CD4-positive, alpha-beta T cell (primary cell): ENCODE data around the gene MACROD2. TPM values are rescaled to one million over a fixed set of nuclear protein-coding genes. Genes with fewer than 3 reads are reported as not detected.

Experiments
- ATAC-seq: fragments of 200-7000 bp; cut with Tn5 transposase; one replicate; pipeline ENCODE4 v1.10.0; 2022; ENCODE audit warnings: mild to moderate bottlenecking; ENCODE audit not compliant: poor library complexity
- CTCF ChIA-PET: fragments of 350-600 bp; sonication (Branson Sonifier 250); formaldehyde crosslinking; loops from one replicate; lab custom pipeline; 2021; ENCODE audit warnings: antibody characterized with exemption, inconsistent platforms; lab: Charles Lee
- POLR2A ChIA-PET: fragments of 350-600 bp; sonication (Branson Sonifier 250); formaldehyde crosslinking; loops from one replicate; lab custom pipeline; 2021; ENCODE audit warnings: antibody characterized with exemption, inconsistent platforms; lab: Charles Lee
- DNase-seq, 14 experiments: peaks; one replicate each; pipeline ENCODE4 v3.0.0-alpha.2; 2013 to 2020; ENCODE audit warnings: mixed read lengths in 2 of 14
- H3K27ac ChIP-seq, 2 donors: one replicate each; pipeline versions ENCODE4 v1.5.1 to v1.7.0; 2013; ENCODE audit warnings: low read length in 2 of 2, low read depth in 1 of 2, mild to moderate bottlenecking in 1 of 2
- H3K27me3 ChIP-seq, 2 experiments: 1 replicate in 1 of 2; 2 replicates in 1 of 2; pipeline versions ENCODE4 v1.6.1 to v1.7.0; 2013; ENCODE audit warnings: low read length in 2 of 2, control low read depth in 1 of 2, mild to moderate bottlenecking in 1 of 2, moderate library complexity in 1 of 2; ENCODE audit not compliant: insufficient read depth in 2 of 2, control insufficient read depth in 1 of 2
- H3K36me3 ChIP-seq: one replicate; pipeline ENCODE4 v1.6.1; 2013; ENCODE audit warnings: low read length, control low read depth; ENCODE audit not compliant: insufficient read depth
- H3K4me1 ChIP-seq: one replicate; pipeline ENCODE4 v1.6.1; 2013; ENCODE audit warnings: low read length, control low read depth; ENCODE audit not compliant: insufficient read depth
- H3K4me3 ChIP-seq: one replicate; pipeline ENCODE4 v1.5.1; 2013; ENCODE audit warnings: mild to moderate bottlenecking, low read length, moderate library complexity
- H3K9me3 ChIP-seq, 2 experiments: 1 replicate in 1 of 2; 2 replicates in 1 of 2; pipeline versions ENCODE4 v1.6.1 to v1.7.0; 2013; ENCODE audit warnings: low read length in 2 of 2, mild to moderate bottlenecking in 2 of 2, control low read depth in 1 of 2, moderate library complexity in 1 of 2; ENCODE audit not compliant: control insufficient read depth in 1 of 2, insufficient read depth in 1 of 2
- H3K27ac Mint-ChIP-seq: one replicate; pipeline ENCODE4 v1.8.0; 2020; ENCODE audit warnings: mixed read lengths
- H3K27me3 Mint-ChIP-seq: one replicate; pipeline ENCODE4 v1.8.0; 2021; ENCODE audit warnings: mixed read lengths
- H3K36me3 Mint-ChIP-seq: one replicate; pipeline ENCODE4 v1.8.0; 2021; ENCODE audit warnings: low read depth, mixed read lengths
- H3K4me1 Mint-ChIP-seq: one replicate; pipeline ENCODE4 v1.8.0; 2021; ENCODE audit warnings: low read depth, mixed read lengths
- H3K4me3 Mint-ChIP-seq: one replicate; pipeline ENCODE4 v1.8.0; 2020; ENCODE audit warnings: mild to moderate bottlenecking, mixed read lengths
- H3K9me3 Mint-ChIP-seq: one replicate; pipeline ENCODE4 v1.8.0; 2020; ENCODE audit warnings: mixed read lengths
- intact Hi-C, 2 experiments: fragments of 100-400 bp; cut with DNase I in 1 of 2; cut with micrococcal nuclease in 1 of 2; formaldehyde crosslinking; loops; one replicate each; pipeline versions ENCODE4 v1.15.1 to v1.9.0; 2023 to 2025; cut with DNase I, micrococcal nuclease
- total RNA-seq, 174 experiments: library from RNA in 2 of 174; stranded (reverse) in 2 of 174; gene quantifications; one replicate each; pipeline ENCODE4 v1.2.3 and lab custom pipeline; 2021 to 2026
- TF ChIP-seq, protein P1 (sequence below): fragments of 200-600 bp; IDR thresholded peaks from one replicate; pipeline ENCODE4 v1.8.0; 2022; ENCODE audit warnings: antibody characterized with exemption, mild to moderate bottlenecking

The MACROD2 gene
- total RNA-seq, 2 experiments from 2014 or later = not detected

GRCh38 chr20:15242773-15243172 lies 1247.5 kb downstream of the MACROD2 start:
- no peak overlapping the region for H3K4me3 Mint-ChIP-seq
- CTCF ChIA-PET = interaction anchor here (0.6 kb wide), 1 partner anchor 28 kb away, joined by 3 read pairs; no protein-coding TSS in a partner anchor
- intact Hi-C loops = no loop called here
- TF ChIP-seq, protein P1, sequence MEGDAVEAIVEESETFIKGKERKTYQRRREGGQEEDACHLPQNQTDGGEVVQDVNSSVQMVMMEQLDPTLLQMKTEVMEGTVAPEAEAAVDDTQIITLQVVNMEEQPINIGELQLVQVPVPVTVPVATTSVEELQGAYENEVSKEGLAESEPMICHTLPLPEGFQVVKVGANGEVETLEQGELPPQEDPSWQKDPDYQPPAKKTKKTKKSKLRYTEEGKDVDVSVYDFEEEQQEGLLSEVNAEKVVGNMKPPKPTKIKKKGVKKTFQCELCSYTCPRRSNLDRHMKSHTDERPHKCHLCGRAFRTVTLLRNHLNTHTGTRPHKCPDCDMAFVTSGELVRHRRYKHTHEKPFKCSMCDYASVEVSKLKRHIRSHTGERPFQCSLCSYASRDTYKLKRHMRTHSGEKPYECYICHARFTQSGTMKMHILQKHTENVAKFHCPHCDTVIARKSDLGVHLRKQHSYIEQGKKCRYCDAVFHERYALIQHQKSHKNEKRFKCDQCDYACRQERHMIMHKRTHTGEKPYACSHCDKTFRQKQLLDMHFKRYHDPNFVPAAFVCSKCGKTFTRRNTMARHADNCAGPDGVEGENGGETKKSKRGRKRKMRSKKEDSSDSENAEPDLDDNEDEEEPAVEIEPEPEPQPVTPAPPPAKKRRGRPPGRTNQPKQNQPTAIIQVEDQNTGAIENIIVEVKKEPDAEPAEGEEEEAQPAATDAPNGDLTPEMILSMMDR = no peak
- Histone ChIP-seq H3K4me3 (no peak overlapping the region), H3K9me3 (peaks cover 0 to 5% of the 10 kb centered on the region in 2 experiments), H3K27ac (no peak overlapping the region), H3K27me3 (no peaks in the 10 kb centered on the region), H3K36me3 (no peaks in the 10 kb centered on the region), H3K4me1 (no peaks in the 10 kb centered on the region)
- DNase-seq (no peak), ATAC-seq (no peak)
- no peaks in the 10 kb centered on the region for H3K36me3 Mint-ChIP-seq
- POLR2A ChIA-PET = no interaction called here
- no peaks in the 10 kb centered on the region for H3K9me3 Mint-ChIP-seq
- no peaks in the 10 kb centered on the region for H3K4me1 Mint-ChIP-seq
- no peak overlapping the region for H3K27ac Mint-ChIP-seq
- no peaks in the 10 kb centered on the region for H3K27me3 Mint-ChIP-seq

DNA sequence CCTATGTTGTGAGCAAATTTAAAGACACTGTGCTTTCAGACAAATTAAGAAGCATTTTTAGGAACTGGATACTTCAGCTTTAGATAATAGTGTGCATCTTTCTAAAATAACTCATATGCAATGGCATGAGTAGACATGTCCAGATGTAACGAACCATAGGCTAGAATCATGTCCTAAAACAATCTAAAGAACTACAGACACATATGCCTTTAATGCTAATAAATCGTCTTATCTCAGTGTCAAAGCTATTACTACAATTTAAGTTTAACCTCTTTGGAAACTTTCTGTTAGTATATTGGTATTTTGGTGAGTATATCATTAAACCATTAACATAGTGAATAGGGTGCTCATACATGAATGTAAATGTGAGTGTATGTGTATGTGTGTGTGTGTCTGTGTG lies 1250.6 kb downstream of the MACROD2 start:
- no peak overlapping the region for H3K4me3 ChIP-seq
- H3K4me1 ChIP-seq = no peaks in the 10 kb centered on the region
- no peaks in the 10 kb centered on the region for H3K36me3 Mint-ChIP-seq
- no peak overlapping the region for H3K4me3 Mint-ChIP-seq
- CTCF ChIA-PET = no interaction called here
- no peak overlapping the region for H3K27ac Mint-ChIP-seq
- DNase-seq (no peak), ATAC-seq (no peak)
- H3K9me3 ChIP-seq = peaks cover 0 to 5% of the 10 kb centered on the region in 2 experiments
- H3K27me3 Mint-ChIP-seq = no peaks in the 10 kb centered on the region
- intact Hi-C loops = no loop called here
- no peaks in the 10 kb centered on the region for H3K4me1 Mint-ChIP-seq
- H3K36me3 ChIP-seq = no peaks in the 10 kb centered on the region
- POLR2A ChIA-PET = no interaction called here
- peaks cover 3% of the 10 kb centered on the region for H3K9me3 Mint-ChIP-seq
- TF ChIP-seq, protein P1 = no peak
- H3K27me3 ChIP-seq = no peaks in the 10 kb centered on the region
- no peak overlapping the region for H3K27ac ChIP-seq

GRCh38 chr20:15248618-15249395 lies 1253.5 kb downstream of the MACROD2 start:
- H3K9me3 Mint-ChIP-seq = peaks cover 10% of the 10 kb centered on the region
- H3K27ac ChIP-seq = no peak overlapping the region
- no peaks in the 10 kb centered on the region for H3K9me3 ChIP-seq
- H3K27ac Mint-ChIP-seq = no peak overlapping the region
- no peaks in the 10 kb centered on the region for H3K27me3 Mint-ChIP-seq
- ATAC-seq = no peak
- POLR2A ChIA-PET = no interaction called here
- no peaks in the 10 kb centered on the region for H3K4me1 Mint-ChIP-seq
- intact Hi-C loops = no loop called here
- H3K36me3 ChIP-seq = no peaks in the 10 kb centered on the region
- no peak for DNase-seq
- H3K4me3 Mint-ChIP-seq = no peak overlapping the region
- H3K4me1 ChIP-seq = no peaks in the 10 kb centered on the region
- TF ChIP-seq, protein P1 = no peak
- H3K4me3 ChIP-seq = no peak overlapping the region
- no peaks in the 10 kb centered on the region for H3K27me3 ChIP-seq
- no peaks in the 10 kb centered on the region for H3K36me3 Mint-ChIP-seq
- CTCF ChIA-PET = no interaction called here
